ENCODE measurements around the gene NHLRC1. TPM values are rescaled to one million over a fixed set of nuclear protein-coding genes. Genes with fewer than 3 reads are reported as not detected.

NHLRC1 gene
- 1.2 and 2.3 TPM in 2 replicates for total RNA-seq

GRCh38 chr6:18122128-18123093 is at the start of gene NHLRC1:
NHLRC1 (minus strand) TSS chr6:18122677; CDS start chr6:18122606, 71 bp downstream.

GRCh38 chr6:18155150-18155863 is 32.8 kb upstream of the NHLRC1 start, which contains the start of gene KDM1B:
KDM1B (plus strand) TSS chr6:18155422; CDS start chr6:18159896, 4,474 bp downstream.

GRCh38 chr6:18154507-18155149 is 32.2 kb upstream of the NHLRC1 start, which contains the start of gene TPMT:
TPMT (minus strand) TSS chr6:18155077; CDS start chr6:18149127, 5,950 bp downstream.

Other genes with a start within 250 kb of the NHLRC1 start
- gene KIF13A, start 135.0 kb downstream of the NHLRC1 start, total RNA-seq, result 71.7 and 80.5 TPM in 2 replicates
- 16.8 and 18.1 TPM in 2 replicates for gene TPMT, start 32.4 kb upstream of the NHLRC1 start, total RNA-seq
- gene KDM1B, start 32.7 kb upstream of the NHLRC1 start, total RNA-seq, result 12.4 and 13.2 TPM in 2 replicates
- gene DEK, start 141.9 kb upstream of the NHLRC1 start, total RNA-seq, result 199 and 218 TPM in 2 replicates

Data from thoracic aorta endothelial cell (primary cell).